K562 (cell line): ENCODE results near the gene FNBP1. TPM values are rescaled to one million over a fixed set of nuclear protein-coding genes. Genes with fewer than 3 reads are reported as not detected.

Experiments used
- BACH1 ChIP-seq: fragments of 200-800 bp; sonication (Bioruptor generic); IDR thresholded peaks from 2 replicates; pipeline ENCODE4 v1.6.1; 2016; ENCODE audit warnings: missing genetic modification characterization, missing compliant biosample characterization
- BDP1 ChIP-seq: IDR thresholded peaks from 3 replicates; pipeline ENCODE4 v1.6.1; 2011; ENCODE audit not compliant: insufficient read length, insufficient read depth
- CXXC5 ChIP-seq: fragments of 250-450 bp; sonication (Bioruptor Pico); IDR thresholded peaks from 2 replicates; pipeline ENCODE4 v1.8.0; 2022; ENCODE audit warnings: inconsistent platforms, mild to moderate bottlenecking, moderate library complexity
- ETV1 ChIP-seq: fragments of 450-650 bp; conservative IDR thresholded peaks from 2 replicates; pipeline ENCODE4 v1.6.1; 2016; ENCODE audit warnings: missing genetic modification characterization, control low read depth, low read depth, missing compliant biosample characterization
- ETV6 ChIP-seq, 3 experiments: fragments of 150-350 bp in 1 of 3; sonication (generic) in 1 of 3; formaldehyde crosslinking in 1 of 3; IDR thresholded peaks; 2 replicates each; pipeline versions ENCODE4 v1.6.1 to v1.8.0; 2014 to 2022; ENCODE audit warnings: borderline replicate concordance in 2 of 3, low read depth in 2 of 3, antibody characterized with exemption in 1 of 3, low read length in 1 of 3, mild to moderate bottlenecking in 1 of 3, missing genetic modification reagents in 1 of 3
- GATAD2A ChIP-seq: fragments of 450-650 bp; IDR thresholded peaks from 2 replicates; pipeline ENCODE4 v1.6.1; 2017
- HNRNPK ChIP-seq: fragments of 200-400 bp; formaldehyde crosslinking; IDR thresholded peaks from one replicate; pipeline ENCODE4 v1.6.1; 2018; ENCODE audit warnings: mild to moderate bottlenecking, low read depth, low read length; ENCODE audit not compliant: poor library complexity, severe bottlenecking
- MAZ ChIP-seq, 2 experiments: fragments of 450-650 bp in 1 of 2; sonication (generic) in 1 of 2; formaldehyde crosslinking; IDR thresholded peaks in 1 of 2; conservative IDR thresholded peaks in 1 of 2; 2 replicates each; pipeline versions ENCODE4 v1.4.0 to v1.5.0; 2020; ENCODE audit warnings: mild to moderate bottlenecking in 1 of 2, missing genetic modification reagents in 1 of 2
- NKRF ChIP-seq: fragments of 450-650 bp; IDR thresholded peaks from 2 replicates; pipeline ENCODE4 v1.6.1; 2016; ENCODE audit warnings: borderline replicate concordance
- NONO ChIP-seq, 2 experiments: fragments of 200-400 bp in 1 of 2; fragments of 450-650 bp in 1 of 2; formaldehyde crosslinking in 1 of 2; IDR thresholded peaks; 2 replicates each; pipeline ENCODE4 v1.6.1; 2017; ENCODE audit warnings: low read depth in 2 of 2, mild to moderate bottlenecking in 2 of 2, moderate library complexity in 2 of 2, low read length in 1 of 2
- NR4A1 ChIP-seq, 2 experiments: fragments of 250-450 bp in 1 of 2; fragments of 450-650 bp in 1 of 2; sonication (Bioruptor Pico) in 1 of 2; IDR thresholded peaks; 2 replicates each; pipeline versions ENCODE4 v1.4.0 to v1.6.1; 2016 to 2020; ENCODE audit warnings: mild to moderate bottlenecking in 2 of 2, missing compliant biosample characterization in 1 of 2, missing genetic modification characterization in 1 of 2, moderate library complexity in 1 of 2
- OTX1 ChIP-seq: fragments of 450-650 bp; formaldehyde crosslinking; IDR thresholded peaks from 2 replicates; pipeline ENCODE4 v1.4.0; 2022; ENCODE audit warnings: mild to moderate bottlenecking
- RBM25 ChIP-seq: fragments of 200-400 bp; formaldehyde crosslinking; IDR thresholded peaks from 2 replicates; pipeline ENCODE4 v1.6.1; 2018; ENCODE audit warnings: low read length, low read depth, moderate library complexity; ENCODE audit not compliant: severe bottlenecking
- RFX7 ChIP-seq: fragments of 250-450 bp; sonication (Bioruptor Pico); IDR thresholded peaks from 2 replicates; pipeline ENCODE4 v1.5.1; 2021; ENCODE audit warnings: mild to moderate bottlenecking
- RNF2 ChIP-seq: sonication (generic); IDR thresholded peaks from 2 replicates; pipeline ENCODE4 v1.6.1; 2016
- SMARCC2 ChIP-seq: fragments of 450-650 bp; IDR thresholded peaks from 2 replicates; pipeline ENCODE4 v1.6.1; 2017; ENCODE audit warnings: antibody characterized with exemption, moderate library complexity, mild to moderate bottlenecking, low read depth
- XRCC5 ChIP-seq: fragments of 200-400 bp; formaldehyde crosslinking; IDR thresholded peaks from 2 replicates; pipeline ENCODE4 v1.6.1; 2017; ENCODE audit warnings: low read depth, mild to moderate bottlenecking, low read length
- ZBED1 ChIP-seq: IDR thresholded peaks from 2 replicates; pipeline ENCODE4 v1.6.1; 2014
- ZNF124 ChIP-seq: sonication (generic); formaldehyde crosslinking; IDR thresholded peaks from 2 replicates; pipeline ENCODE4 v1.8.1; 2022; ENCODE audit warnings: missing genetic modification reagents
- ZNF134 ChIP-seq: fragments of 250-450 bp; sonication (Bioruptor Pico); conservative IDR thresholded peaks from 2 replicates; pipeline ENCODE4 v1.4.0; 2020
- ZNF212 ChIP-seq: fragments of 450-650 bp; formaldehyde crosslinking; IDR thresholded peaks from 2 replicates; pipeline ENCODE4 v1.4.0; 2020; ENCODE audit warnings: mild to moderate bottlenecking
- ZNF24 ChIP-seq: fragments of 450-650 bp; IDR thresholded peaks from 2 replicates; pipeline ENCODE4 v1.6.1; 2016
- ZNF717 ChIP-seq: fragments of 250-450 bp; sonication (Bioruptor Pico); IDR thresholded peaks from 2 replicates; pipeline ENCODE4 v1.5.0; 2021
- polyA plus RNA-seq, 8 experiments: library from polyadenylated mRNA; depleted of rRNA in 4 of 8; stranded (reverse) in 5 of 8; unstranded in 3 of 8; fragments of >200 nt; fragmentation: Nextera tagmentation in 2 of 8; fragmentation: Illumina TruSeq in 1 of 8; extraction: Ambion mirVana in 2 of 8; extraction: Trizol in 1 of 8; gene quantifications; 2 replicates each; pipeline versions ENCODE4 v1.2.1 to v1.2.3, GENCODE V29; 2011 to 2014; ENCODE audit warnings: inconsistent platforms in 1 of 8, missing spikeins in 1 of 8
- total RNA-seq, 7 experiments: library from RNA; depleted of rRNA in 6 of 7; stranded (reverse); fragments of >200 nt in 6 of 7; fragmentation: Illumina TruSeq in 2 of 7; extraction: Trizol in 2 of 7; gene quantifications; 2 replicates each; pipeline versions ENCODE4 v1.2.1 to v1.2.3, GENCODE V29; 2011 to 2021; ENCODE audit warnings: low replicate concordance in 1 of 7
- TF ChIP-seq, protein P1 (sequence below): sonication (generic); IDR thresholded peaks from 2 replicates; pipeline ENCODE4 v1.6.1; 2016

Gene FNBP1
- total and polyA plus RNA-seq, 9 of the 15 experiments (the other 6 are each of a cell fraction or from before 2014, with no cell fraction given): 1.8 to 14.9 (median 7.6) TPM

DNA sequence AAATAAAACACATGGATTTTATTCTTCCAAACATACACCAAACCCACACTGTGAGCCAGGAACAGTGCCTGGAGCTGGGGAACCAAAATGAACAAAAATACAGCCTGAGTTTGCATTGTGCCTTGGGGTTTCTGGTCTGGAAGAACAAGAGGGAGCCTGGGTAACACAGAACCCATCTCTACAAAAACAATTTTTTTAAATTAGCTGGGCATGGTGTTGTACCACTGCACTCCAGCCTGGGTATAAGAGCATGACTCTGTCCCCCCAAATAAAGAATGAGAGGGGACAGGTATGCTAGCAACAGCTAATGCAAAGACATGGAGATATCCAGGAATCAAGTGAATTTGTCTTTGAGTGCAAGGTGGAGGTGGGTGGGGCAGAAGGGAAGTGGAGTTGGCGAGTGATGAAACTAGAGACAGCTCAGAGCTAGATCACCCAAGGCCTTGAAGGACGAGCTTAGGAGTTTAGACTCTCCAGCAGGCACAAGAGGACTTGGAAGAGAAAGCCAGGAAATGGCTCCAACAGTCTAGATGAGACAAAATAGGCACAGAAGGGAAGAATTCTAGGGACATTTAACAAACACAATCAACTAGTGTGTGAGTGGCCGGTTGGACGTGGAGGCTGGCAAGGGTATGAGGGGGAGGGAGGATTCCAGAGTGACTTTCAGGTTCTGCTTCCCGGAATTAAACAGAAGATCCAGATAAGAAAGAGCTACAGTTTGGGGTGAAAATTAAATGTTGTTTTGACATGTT is 47.4 kb downstream of the FNBP1 start (continued):
- TF ChIP-seq BDP1 (no peak), CXXC5 (CRISPR knock-in tag) (no peak), ZNF134 (no peak), ZNF212 (CRISPR knock-in tag) (no peak), OTX1 (CRISPR knock-in tag) (no peak), ZBED1 (no peak), ETV6 (IDR thresholded peaks at IDR 0.05; ENCODE audit: borderline replicate concordance in 1 of 2, low read depth in 2 of 2, low read length in 1 of 2) (peak; percentile 48 to 74; a peak in 3 of 4 replicates), ETV6 (CRISPR knock-in tag; IDR thresholded peaks at IDR 0.05; ENCODE audit: borderline replicate concordance) (no peak), NKRF (no peak), XRCC5 (no peak), HNRNPK (no peak), ZNF717 (CRISPR knock-in tag) (no peak), ZNF24 (no peak), GATAD2A (no peak), RNF2 (peak; percentile 55; the same call in 1 of the 2 replicates), ZNF124 (CRISPR knock-in tag) (no peak), MAZ (CRISPR knock-in tag; conservative IDR thresholded peaks at IDR 0.05 in 1 of 2, IDR thresholded peaks at IDR 0.05 in 1 of 2) (peak in 1 of 2 experiments; percentile 55; a peak in 2 of 4 replicates), SMARCC2 (peak; percentile 48; the same call in 1 of the 2 replicates), BACH1 (tag) (0 out of 2 replicates have a peak, but pooled peaks have one; percentile 62), RFX7 (no peak), NONO (IDR thresholded peaks at IDR 0.05; ENCODE audit: low read depth in 2 of 2, low read length in 1 of 2) (no peak), RBM25 (peak; percentile 16), ETV1 (tag) (peak; percentile 40; the same call in 1 of the 2 replicates), NR4A1 (CRISPR knock-in tag; IDR thresholded peaks at IDR 0.05) (no peak), NR4A1 (tag; IDR thresholded peaks at IDR 0.05) (peak; percentile 69; the same call in 1 of the 2 replicates)
- TF ChIP-seq, protein P1, sequence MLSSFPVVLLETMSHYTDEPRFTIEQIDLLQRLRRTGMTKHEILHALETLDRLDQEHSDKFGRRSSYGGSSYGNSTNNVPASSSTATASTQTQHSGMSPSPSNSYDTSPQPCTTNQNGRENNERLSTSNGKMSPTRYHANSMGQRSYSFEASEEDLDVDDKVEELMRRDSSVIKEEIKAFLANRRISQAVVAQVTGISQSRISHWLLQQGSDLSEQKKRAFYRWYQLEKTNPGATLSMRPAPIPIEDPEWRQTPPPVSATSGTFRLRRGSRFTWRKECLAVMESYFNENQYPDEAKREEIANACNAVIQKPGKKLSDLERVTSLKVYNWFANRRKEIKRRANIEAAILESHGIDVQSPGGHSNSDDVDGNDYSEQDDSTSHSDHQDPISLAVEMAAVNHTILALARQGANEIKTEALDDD: peak; percentile 68; the same call in 1 of the 2 replicates
